A673 (cell line): Measurements from ENCODE around the gene NPHP4. TPM values are rescaled to one million over a fixed set of nuclear protein-coding genes. Genes with fewer than 3 reads are reported as not detected.

Source experiments
- BruUV-seq: library from RNA; stranded (reverse); fragments of 400-500 nt; replicated peaks from 2 replicates; lab custom pipeline; 2021; lab: Mats Ljungman, UMichigan
- CTCF ChIA-PET: fragments of 300-600 bp; sonication (Branson Sonifier 250); formaldehyde crosslinking; loops from one replicate; lab custom pipeline; 2022; ENCODE audit warnings: antibody characterized with exemption; lab: Charles Lee
- POLR2A ChIA-PET: fragments of 300-600 bp; sonication (Branson Sonifier 250); formaldehyde crosslinking; loops from one replicate; lab custom pipeline; 2022; ENCODE audit warnings: antibody characterized with exemption; ENCODE audit not compliant: low non-redundant PET; lab: Charles Lee
- DNase-seq: peaks from one replicate; pipeline ENCODE4 v3.0.0-alpha.2; 2015; ENCODE audit warnings: low spot score
- H3K27ac ChIP-seq: fragments of 200-600 bp; sonication (generic); 2 replicates; pipeline ENCODE4 v1.5.1; 2016; ENCODE audit warnings: mixed run types, low read depth, mild to moderate bottlenecking, mixed read lengths, antibody characterized with exemption, low read length; ENCODE audit not compliant: poor library complexity, severe bottlenecking
- H3K27me3 ChIP-seq: fragments of 200-600 bp; sonication (generic); replicated peaks from 2 replicates; pipeline ENCODE4 v1.6.1; 2017; ENCODE audit warnings: mixed run types, low read depth, mild to moderate bottlenecking, mixed read lengths, antibody characterized with exemption, low read length; ENCODE audit not compliant: insufficient read depth, poor library complexity
- H3K36me3 ChIP-seq: fragments of 200-600 bp; sonication (generic); 2 replicates; pipeline ENCODE4 v1.6.1; 2016; ENCODE audit warnings: mixed run types, mild to moderate bottlenecking, mixed read lengths, antibody characterized with exemption, low read length; ENCODE audit not compliant: insufficient read depth, poor library complexity, severe bottlenecking
- H3K4me1 ChIP-seq: fragments of 200-600 bp; sonication (generic); 2 replicates; pipeline ENCODE4 v1.6.1; 2017; ENCODE audit warnings: mixed run types, mild to moderate bottlenecking, mixed read lengths, antibody characterized with exemption, low read length; ENCODE audit not compliant: insufficient read depth, poor library complexity, severe bottlenecking
- H3K4me3 ChIP-seq: fragments of 200-600 bp; sonication (generic); 2 replicates; pipeline ENCODE4 v1.5.1; 2016; ENCODE audit warnings: low read depth, mixed run types, mild to moderate bottlenecking, mixed read lengths, low read length; ENCODE audit not compliant: poor library complexity, severe bottlenecking
- H3K9me3 ChIP-seq: fragments of 200-600 bp; sonication (generic); 2 replicates; pipeline ENCODE4 v1.6.1; 2016; ENCODE audit warnings: mixed run types, low read depth, mild to moderate bottlenecking, mixed read lengths, antibody characterized with exemption, low read length; ENCODE audit not compliant: poor library complexity, severe bottlenecking
- CTCF ChIP-seq: fragments of 300-800, 200-600 bp; sonication (generic); conservative IDR thresholded peaks from 2 replicates; pipeline ENCODE4 v1.5.1; 2017; ENCODE audit warnings: low read depth, mild to moderate bottlenecking, antibody characterized with exemption, low read length, moderate library complexity, mixed read lengths
- EZH2 ChIP-seq: fragments of 200-600 bp; sonication (generic); IDR thresholded peaks from 2 replicates; pipeline ENCODE4 v1.6.1; 2017; ENCODE audit warnings: borderline replicate concordance, low read depth, mild to moderate bottlenecking, mixed read lengths, antibody characterized with exemption, low read length; ENCODE audit not compliant: poor library complexity, severe bottlenecking
- intact Hi-C: fragments of 100-400 bp; cut with micrococcal nuclease; formaldehyde crosslinking; loops from one replicate; pipeline ENCODE4 v1.10.0; 2022; ENCODE audit not compliant: unreplicated experiment
- total RNA-seq: library from RNA; stranded (reverse); gene quantifications from 2 replicates; pipeline ENCODE4 v1.2.3, GENCODE V29; 2021

NPHP4 gene
- total RNA-seq, 1 experiment from 2014 or later, result 27.6 TPM

- POLR2A ChIA-PET, result no interaction called here
- TF ChIP-seq EZH2, result no peak
- TF ChIP-seq CTCF, result no peak
- CTCF ChIA-PET, result no interaction called here
- Histone ChIP-seq H3K27me3 (no peaks in the 10 kb centered on the region), H3K36me3 (peaks cover 7% of the 10 kb centered on the region), H3K4me3 (no peak overlapping the region), H3K9me3 (no peaks in the 10 kb centered on the region), H3K27ac (peak overlapping the region; percentile 70), H3K4me1 (peaks cover 17% of the 10 kb centered on the region)
- no TSS peak for BruUV-seq
- intact Hi-C loops, result no loop called here
- no peak for DNase-seq
Measured at GRCh38 chr1:5979536-5980313, 12.5 kb downstream of the NPHP4 start.

GRCh38 chr1:5978452-5978851 is 13.8 kb downstream of the NPHP4 start:
- Histone ChIP-seq H3K36me3 (peaks cover 7% of the 10 kb centered on the region), H3K4me3 (no peak overlapping the region), H3K27me3 (no peaks in the 10 kb centered on the region), H3K9me3 (no peaks in the 10 kb centered on the region), H3K4me1 (peaks cover 17% of the 10 kb centered on the region), H3K27ac (no peak overlapping the region)
- no peak for DNase-seq
- CTCF ChIA-PET, result no interaction called here
- POLR2A ChIA-PET, result no interaction called here
- BruUV-seq, result no TSS peak
- TF ChIP-seq CTCF (no peak), EZH2 (no peak)
- intact Hi-C loops, result no loop called here

- Histone ChIP-seq H3K4me3 (no peak overlapping the region), H3K36me3 (peaks cover 7% of the 10 kb centered on the region), H3K27me3 (no peaks in the 10 kb centered on the region), H3K27ac (no peak overlapping the region), H3K9me3 (no peaks in the 10 kb centered on the region), H3K4me1 (peaks cover 17% of the 10 kb centered on the region)
- intact Hi-C loops, result no loop called here
- TF ChIP-seq EZH2, result no peak
- no peak for TF ChIP-seq CTCF
- BruUV-seq, result no TSS peak
- ChIA-PET POLR2A (no interaction called here), CTCF (no interaction called here)
- no peak for DNase-seq
Measured at GRCh38 chr1:5977494-5978444, 14.5 kb downstream of the NPHP4 start.
